Erythroblast (primary cell): Measurements from ENCODE around the gene TACSTD2.

ENCODE experiments used
- GATA1 ChIP-seq: IDR thresholded peaks from 2 replicates; pipeline ENCODE4 v1.6.1; 2011; ENCODE audit warnings: low read depth, mild to moderate bottlenecking, control low read depth, low read length, moderate library complexity
- POLR2A ChIP-seq: IDR thresholded peaks from 2 replicates; pipeline ENCODE4 v1.6.1; 2011; ENCODE audit warnings: mild to moderate bottlenecking, low read length

GRCh38 chr1:58596631-58597052 is 19.6 kb upstream of the TACSTD2 start:
- TF ChIP-seq POLR2A (no peak), GATA1 (no peak)
